Measurements from ENCODE around the gene PPP4R3C. TPM values are rescaled to one million over a fixed set of nuclear protein-coding genes. Genes with fewer than 3 reads are reported as not detected.

PPP4R3C gene
- total RNA-seq = not detected in 2 replicates

GRCh38 chrX:27463187-27463586, at the start of gene PPP4R3C:
Gene PPP4R3C (minus strand): TSS chrX:27463341. CDS start chrX:27463296, 45 bp downstream.

Other genes with a start within 250 kb of the PPP4R3C start
- gene DCAF8L2, start 127.0 kb upstream of the PPP4R3C start, total RNA-seq = not detected in 2 replicates